ENCODE measurements around the gene HOXC6.

Gene HOXC6

GRCh38 chr12:53996240-53997203 is 31.7 kb upstream of the HOXC6 start:
- Histone ChIP-seq H3K4me3 (peak overlapping the region; percentile 64 to 76), H3K36me3 (no peaks in the 10 kb centered on the region), H3K4me1 (peaks cover 4 to 70% (median 53%) of the 10 kb centered on the region in 4 donors), H3K27ac (peak overlapping the region; percentile 93 to 98), H3K27me3 (no peaks in the 10 kb centered on the region), H3K9me3 (no peaks in the 10 kb centered on the region)
- DNase-seq, result no peak
- intact Hi-C loops (cut with DNase I; ENCODE audit: low total_unique reads), result no loop called here
- no peak for TF ChIP-seq CTCF (IDR thresholded peaks at IDR 0.05)

DNA sequence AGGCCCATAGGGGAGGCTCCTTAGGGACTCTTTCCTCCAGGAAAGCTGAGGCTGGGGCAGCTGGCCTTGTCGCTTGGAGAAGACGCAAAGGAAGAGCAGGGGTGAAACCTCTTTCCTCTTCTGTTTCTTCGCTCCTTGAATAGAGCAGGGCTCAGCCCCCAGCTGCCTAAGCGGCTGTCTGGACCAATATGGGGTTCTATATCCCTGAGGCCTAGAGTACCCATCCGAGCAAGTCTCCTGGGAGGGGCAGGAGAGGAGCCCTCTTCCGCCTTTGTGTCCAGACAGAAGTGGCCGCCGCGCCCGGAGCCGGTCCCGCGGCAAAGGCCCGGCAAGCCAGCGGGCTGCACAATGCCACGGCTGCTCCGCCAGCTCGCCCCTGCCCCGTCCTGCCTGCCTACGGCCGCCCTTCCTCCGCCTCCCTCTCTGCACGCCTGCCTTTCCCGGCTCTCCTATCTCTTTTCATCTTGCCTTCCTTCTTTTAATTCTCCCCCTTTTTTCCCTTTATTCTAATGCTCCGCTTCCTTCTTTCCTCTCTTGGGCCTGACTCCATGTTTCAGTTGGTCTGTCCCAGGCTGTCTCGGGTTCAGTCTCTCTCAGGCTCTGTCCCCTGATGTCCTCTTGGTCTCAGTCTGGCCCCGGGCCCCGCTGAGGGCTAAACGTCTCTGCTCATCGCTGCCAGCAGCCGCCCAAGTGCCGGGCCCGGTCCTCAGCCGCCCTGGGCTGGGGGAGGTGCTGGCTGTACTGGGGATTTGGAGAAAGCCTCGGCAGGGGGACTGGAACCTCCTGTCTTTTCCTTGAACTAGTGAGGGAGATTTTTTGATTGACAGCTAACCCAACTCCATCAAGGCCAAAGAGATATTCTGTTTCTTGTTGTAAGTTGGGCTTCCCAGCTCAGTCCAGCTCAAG is 30.8 kb upstream of the HOXC6 start:
- DNase-seq, result no peak
- no peak for TF ChIP-seq CTCF (IDR thresholded peaks at IDR 0.05)
- intact Hi-C loops (cut with DNase I; ENCODE audit: low total_unique reads), result no loop called here
- peak overlapping the region; percentile 64 to 76 for H3K4me3 ChIP-seq
- H3K36me3 ChIP-seq, result no peaks in the 10 kb centered on the region
- peak overlapping the region; percentile 93 to 98 for H3K27ac ChIP-seq
- no peaks in the 10 kb centered on the region for H3K27me3 ChIP-seq
- H3K4me1 ChIP-seq, result peaks cover 4 to 67% (median 48%) of the 10 kb centered on the region in 4 donors
- no peaks in the 10 kb centered on the region for H3K9me3 ChIP-seq

- H3K4me3 ChIP-seq, result peak overlapping the region; percentile 64 to 76
- no peak for TF ChIP-seq CTCF (IDR thresholded peaks at IDR 0.05)
- no peaks in the 10 kb centered on the region for H3K9me3 ChIP-seq
- no peak for DNase-seq
- H3K4me1 ChIP-seq, result peaks cover 4 to 63% (median 43%) of the 10 kb centered on the region in 4 donors
- no peaks in the 10 kb centered on the region for H3K36me3 ChIP-seq
- peak overlapping the region; percentile 93 to 98 for H3K27ac ChIP-seq
- no peaks in the 10 kb centered on the region for H3K27me3 ChIP-seq
- intact Hi-C loops (cut with DNase I; ENCODE audit: low total_unique reads), result no loop called here
Observed at GRCh38 chr12:53998110-53998899, 29.9 kb upstream of the HOXC6 start.

DNA sequence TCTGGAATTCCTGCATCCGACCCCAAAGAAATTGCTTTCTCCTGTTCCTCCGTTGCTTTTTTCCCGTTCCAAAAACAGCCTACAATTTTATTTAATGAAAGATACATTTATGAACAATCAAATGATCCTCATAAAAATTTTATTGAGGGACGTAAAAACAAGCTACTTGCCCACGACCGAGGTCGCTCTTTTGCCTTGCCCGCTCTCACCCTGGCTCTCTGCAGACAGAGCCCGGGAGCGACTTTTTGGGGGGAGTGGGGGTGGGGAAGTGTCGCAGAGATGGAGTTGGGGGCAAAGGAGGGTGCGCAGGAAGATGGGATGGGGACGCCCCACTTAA is 29.4 kb upstream of the HOXC6 start:
- Histone ChIP-seq H3K4me3 (peak overlapping the region; percentile 64 to 76), H3K27ac (peak overlapping the region; percentile 93 to 98), H3K36me3 (no peaks in the 10 kb centered on the region), H3K4me1 (peaks cover 4 to 63% (median 43%) of the 10 kb centered on the region in 4 donors), H3K27me3 (no peaks in the 10 kb centered on the region), H3K9me3 (no peaks in the 10 kb centered on the region)
- DNase-seq, result no peak
- intact Hi-C loops (cut with DNase I; ENCODE audit: low total_unique reads), result no loop called here
- TF ChIP-seq CTCF (IDR thresholded peaks at IDR 0.05), result no peak

GRCh38 chr12:53999559-54000115 is 28.6 kb upstream of the HOXC6 start:
- no peak for TF ChIP-seq CTCF (IDR thresholded peaks at IDR 0.05)
- intact Hi-C loops (cut with DNase I; ENCODE audit: low total_unique reads), result no loop called here
- H3K36me3 ChIP-seq, result no peaks in the 10 kb centered on the region
- peak overlapping the region; percentile 64 to 76 for H3K4me3 ChIP-seq
- DNase-seq, result peak; percentile 80 to 81
- H3K27me3 ChIP-seq, result no peaks in the 10 kb centered on the region
- H3K27ac ChIP-seq, result peak overlapping the region; percentile 93 to 98
- H3K4me1 ChIP-seq, result peaks cover 2 to 68% (median 44%) of the 10 kb centered on the region in 4 donors
- H3K9me3 ChIP-seq, result no peaks in the 10 kb centered on the region

Data from tibial artery (tissue), 4 donors.